22Rv1 (cell line): ENCODE measurements around the gene PHPT1.

Source experiments
- ZFX ChIP-seq: fragments of 450-650 bp; IDR thresholded peaks from 2 replicates; pipeline ENCODE4 v1.6.1; 2017; ENCODE audit warnings: antibody characterized with exemption, borderline replicate concordance
- TF ChIP-seq, protein P1 (sequence below): fragments of 450-650 bp; IDR thresholded peaks from 2 replicates; pipeline ENCODE4 v1.5.1; 2017; ENCODE audit warnings: mild to moderate bottlenecking

DNA sequence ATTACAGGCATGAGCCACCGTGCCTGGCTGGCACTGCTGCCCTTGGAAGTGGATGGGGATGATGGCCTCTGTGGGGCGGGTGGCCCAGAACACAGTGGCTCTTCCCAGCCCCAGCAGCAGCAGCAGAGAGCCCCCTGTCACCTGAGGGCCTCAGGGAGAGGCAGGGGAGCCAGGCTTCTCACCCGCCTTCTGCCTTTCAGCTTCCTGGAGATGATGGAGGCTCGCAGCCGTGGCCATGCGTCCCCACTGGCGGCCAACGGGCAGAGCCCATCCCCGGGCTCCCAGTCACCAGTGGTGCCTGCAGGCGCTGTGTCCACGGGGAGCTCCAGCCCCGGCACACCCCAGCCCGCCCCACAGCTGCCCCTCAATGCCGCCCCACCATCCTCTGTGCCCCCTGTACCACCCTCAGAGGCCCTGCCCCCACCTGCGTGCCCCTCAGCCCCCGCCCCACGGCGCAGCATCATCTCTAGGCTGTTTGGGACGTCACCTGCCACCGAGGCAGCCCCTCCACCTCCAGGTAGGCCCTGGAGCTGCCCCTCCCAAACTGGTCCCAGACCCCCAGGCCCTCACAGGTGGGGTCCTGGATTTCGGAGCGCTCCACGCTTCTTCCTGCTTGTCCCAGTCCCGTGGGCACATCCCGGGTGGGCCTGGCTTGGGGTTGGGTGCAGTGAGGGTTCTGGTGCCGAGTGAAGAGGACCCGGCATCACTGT is 11.9 kb upstream of the PHPT1 start:
- TF ChIP-seq, protein P1, sequence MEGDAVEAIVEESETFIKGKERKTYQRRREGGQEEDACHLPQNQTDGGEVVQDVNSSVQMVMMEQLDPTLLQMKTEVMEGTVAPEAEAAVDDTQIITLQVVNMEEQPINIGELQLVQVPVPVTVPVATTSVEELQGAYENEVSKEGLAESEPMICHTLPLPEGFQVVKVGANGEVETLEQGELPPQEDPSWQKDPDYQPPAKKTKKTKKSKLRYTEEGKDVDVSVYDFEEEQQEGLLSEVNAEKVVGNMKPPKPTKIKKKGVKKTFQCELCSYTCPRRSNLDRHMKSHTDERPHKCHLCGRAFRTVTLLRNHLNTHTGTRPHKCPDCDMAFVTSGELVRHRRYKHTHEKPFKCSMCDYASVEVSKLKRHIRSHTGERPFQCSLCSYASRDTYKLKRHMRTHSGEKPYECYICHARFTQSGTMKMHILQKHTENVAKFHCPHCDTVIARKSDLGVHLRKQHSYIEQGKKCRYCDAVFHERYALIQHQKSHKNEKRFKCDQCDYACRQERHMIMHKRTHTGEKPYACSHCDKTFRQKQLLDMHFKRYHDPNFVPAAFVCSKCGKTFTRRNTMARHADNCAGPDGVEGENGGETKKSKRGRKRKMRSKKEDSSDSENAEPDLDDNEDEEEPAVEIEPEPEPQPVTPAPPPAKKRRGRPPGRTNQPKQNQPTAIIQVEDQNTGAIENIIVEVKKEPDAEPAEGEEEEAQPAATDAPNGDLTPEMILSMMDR = no peak
- no peak for TF ChIP-seq ZFX
